Kidney tubule cell (primary cell): ENCODE results near the gene MLXIP.

ENCODE experiments used
- DNase-seq: peaks from one replicate; pipeline ENCODE4 v3.0.0-alpha.2; 2018; ENCODE audit warnings: low spot score

Gene MLXIP

DNA sequence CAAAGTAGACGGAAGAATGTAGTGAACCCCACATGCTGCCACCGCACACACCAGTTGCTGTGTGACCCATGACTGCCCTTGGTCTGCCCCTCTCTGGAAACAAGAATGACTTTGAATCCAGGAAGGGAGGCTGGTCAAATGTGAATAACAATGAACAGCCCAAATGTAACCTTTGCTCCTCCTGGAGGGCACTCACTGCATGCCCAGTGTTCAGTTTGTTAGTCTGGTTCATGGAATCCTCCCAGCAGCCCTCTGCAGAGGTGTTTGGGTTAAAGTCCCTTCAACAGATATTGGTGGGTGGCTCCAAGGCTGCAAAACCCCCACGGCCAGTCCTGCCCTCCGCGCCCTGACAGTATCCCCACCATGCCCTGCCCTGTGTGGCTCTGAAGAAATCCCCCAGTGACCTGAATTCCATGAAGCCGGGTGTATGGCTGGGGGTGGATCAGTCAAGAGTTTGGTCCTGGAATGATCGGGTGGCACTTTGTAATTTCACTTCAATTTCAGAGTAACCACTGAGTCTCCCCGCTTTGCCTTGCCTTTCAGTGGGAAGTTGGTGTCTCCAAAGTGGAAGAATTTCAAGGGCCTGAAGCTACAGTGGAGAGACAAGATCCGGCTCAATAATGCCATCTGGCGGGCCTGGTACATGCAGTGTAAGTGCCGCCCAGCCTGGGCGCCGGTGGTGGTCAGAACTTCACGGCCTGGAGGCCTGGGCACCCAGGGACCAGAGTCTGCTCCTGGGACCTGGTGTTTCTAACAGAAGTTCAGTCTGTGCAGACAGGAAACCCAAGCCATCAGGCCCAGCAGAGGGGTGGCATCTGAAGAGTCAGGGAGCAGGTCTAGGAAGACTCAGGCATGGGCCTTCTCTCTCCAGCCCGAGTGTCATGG, 48.4 kb downstream of the MLXIP start:
- DNase-seq = peak; percentile 52

DNA sequence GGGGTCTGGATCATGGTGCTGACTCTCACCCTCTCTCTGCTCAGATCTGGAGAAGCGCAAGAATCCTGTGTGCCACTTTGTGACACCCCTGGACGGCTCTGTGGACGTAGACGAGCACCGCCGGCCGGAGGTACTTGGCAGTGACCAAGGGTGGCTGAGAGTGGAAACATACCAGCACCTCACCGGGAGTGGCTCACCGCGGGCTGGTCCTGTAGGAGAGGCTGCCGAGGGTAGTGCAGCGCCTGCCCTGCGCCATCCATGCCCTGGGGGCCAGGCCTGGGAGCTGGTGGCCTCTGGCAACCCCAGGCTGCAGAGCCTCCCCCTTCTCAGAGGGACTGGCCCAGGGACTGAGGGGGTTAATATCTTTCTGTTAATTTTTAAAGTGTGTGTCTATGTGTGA, 49.3 kb downstream of the MLXIP start:
- DNase-seq = no peak

DNA sequence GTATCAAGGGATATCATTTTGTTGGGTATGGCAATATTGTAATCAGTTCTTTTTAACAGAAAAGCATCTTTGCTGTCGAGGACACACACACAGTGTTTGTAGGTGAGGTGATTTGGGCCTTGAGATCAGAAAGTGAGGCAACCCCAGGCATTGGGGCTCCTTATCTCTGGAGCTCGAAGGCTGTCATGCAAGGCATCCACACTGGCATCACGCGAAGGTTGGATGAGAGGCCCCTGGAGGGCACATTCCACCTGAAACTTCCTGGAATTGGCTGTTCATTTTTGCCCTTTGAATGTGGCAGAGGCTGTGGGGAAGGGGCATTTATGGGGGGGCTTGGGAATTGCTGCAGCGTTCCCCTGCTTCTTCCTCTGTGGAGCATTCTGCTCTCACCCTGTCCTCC, 49.9 kb downstream of the MLXIP start:
- DNase-seq = no peak

DNA sequence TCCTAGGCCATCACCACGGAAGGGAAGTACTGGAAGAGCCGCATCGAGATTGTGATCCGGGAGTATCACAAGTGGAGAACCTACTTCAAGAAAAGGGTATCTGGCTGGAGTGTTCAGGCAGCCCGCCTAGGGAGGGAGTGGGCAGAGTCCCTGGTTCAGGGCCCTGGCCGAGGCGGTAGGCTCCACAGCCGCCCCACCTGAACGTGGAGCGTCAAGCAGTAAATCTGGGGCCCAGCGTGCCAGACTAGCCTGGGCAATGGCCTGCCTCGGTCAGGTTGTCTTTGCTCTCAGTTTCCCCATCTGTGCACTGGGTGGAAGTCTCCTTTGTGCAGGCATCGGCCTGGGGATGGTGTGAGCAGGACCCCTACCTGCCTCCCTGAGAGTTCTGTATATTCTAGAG, 50.6 kb downstream of the MLXIP start:
- no peak for DNase-seq

DNA sequence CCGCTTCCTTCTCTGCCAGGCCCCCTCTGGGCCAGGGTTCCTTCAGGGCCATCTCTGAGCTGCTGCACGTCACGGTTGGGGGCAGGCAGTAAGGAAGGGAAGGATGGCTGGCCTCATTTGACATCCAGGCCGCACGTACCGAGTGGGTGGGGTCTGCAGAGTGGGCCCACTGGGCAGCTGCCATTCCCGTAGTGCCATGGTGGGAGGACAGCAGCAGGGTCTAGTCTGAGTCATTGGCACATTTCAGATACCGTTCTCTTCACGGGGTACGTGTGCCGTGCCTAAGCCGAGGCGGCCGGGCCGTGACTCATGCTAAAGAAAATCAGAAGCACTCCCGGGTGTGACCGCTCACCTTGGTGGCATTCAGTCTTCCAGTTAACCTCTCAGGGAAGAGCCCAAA, 51.6 kb downstream of the MLXIP start:
- peak; percentile 75 for DNase-seq

DNA sequence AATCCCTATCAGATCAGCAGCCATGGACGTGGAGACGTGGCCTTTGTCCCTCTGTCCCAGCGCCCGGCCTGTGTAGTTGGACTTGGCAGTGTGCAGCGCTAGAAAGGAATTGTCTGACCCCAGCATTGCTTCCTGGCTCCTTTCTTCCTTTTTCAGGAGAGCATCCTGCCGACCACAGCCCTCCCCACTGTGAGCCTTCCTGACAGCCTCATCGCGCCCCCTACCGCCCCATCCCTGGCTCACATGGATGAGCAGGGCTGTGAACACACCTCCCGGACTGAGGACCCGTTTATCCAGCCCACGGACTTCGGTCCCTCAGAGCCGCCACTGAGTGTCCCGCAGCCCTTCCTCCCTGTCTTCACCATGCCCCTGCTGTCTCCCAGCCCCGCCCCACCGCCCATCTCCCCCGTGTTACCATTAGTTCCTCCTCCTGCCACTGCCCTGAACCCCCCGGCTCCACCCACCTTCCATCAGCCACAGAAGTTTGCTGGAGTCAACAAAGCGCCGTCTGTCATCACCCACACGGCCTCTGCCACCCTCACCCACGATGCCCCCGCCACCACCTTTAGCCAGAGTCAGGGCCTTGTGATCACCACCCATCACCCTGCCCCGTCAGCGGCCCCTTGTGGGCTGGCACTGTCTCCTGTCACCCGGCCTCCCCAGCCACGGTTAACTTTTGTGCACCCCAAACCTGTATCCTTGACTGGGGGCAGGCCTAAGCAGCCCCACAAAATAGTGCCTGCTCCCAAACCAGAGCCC, 54.8 kb downstream of the MLXIP start:
- no peak for DNase-seq

DNA sequence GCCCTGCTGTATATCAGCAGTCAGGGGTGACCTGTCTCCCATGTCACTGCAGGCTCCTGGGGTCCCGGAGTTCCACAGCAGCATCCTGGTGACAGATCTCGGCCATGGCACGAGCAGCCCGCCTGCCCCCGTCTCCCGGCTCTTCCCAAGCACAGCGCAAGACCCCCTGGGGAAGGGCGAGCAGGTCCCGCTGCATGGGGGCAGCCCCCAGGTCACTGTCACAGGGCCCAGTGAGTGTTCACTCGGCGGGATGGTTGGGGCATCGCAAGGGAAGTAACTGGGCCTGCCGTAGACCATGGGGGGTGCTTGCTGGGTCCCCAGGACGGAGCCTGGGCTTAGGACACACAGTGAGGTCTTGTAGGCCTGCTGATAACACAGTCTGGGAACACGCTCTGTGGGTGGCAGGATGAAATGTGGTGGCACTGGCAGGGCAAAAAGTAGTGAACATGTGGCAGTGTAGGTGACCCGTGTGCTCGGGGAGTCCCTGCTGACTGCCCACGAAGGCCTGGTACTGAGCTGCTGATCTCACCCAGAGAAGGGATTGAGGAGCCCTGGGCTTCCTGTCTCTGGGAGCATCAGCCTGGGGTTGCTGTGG, 57.0 kb downstream of the MLXIP start:
- DNase-seq = no peak

DNA sequence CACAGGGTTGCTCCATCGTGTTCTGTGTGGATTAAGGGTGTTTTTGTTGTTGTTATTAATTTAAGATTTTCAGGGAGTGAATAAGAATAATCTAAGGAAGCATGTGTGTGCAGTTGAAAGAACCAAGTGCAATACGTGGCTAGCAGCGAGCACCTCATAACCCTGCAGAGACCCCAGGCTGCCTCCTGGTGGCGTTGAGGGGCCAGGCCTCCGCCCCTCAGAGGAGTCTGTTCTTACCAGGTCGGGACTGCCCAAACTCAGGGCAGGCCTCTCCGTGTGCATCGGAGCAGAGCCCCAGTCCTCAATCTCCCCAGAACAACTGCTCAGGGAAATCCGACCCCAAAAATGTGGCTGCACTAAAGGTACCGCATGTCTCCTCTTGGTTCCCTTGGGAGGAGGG, 58.7 kb downstream of the MLXIP start:
- DNase-seq = no peak

DNA sequence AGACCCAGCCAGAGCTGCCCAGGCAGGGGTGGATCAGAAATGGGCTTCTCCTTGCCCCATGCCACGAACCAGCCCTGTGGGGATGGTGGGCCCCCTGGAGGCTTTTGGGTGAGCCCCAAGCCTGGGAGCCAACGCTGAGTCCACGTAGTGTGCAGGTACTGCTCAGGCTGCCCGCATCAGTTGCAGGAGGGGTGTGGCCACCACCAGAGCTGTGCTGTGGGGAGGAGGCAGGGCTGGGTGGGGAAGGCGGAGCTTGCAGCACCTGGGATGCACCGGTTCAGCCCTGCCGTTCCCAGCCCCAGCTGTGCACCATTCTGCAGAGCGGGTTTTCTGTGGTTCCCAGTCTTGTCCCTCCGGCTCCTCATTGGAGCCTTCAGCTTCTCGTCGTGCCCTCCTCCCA, 59.1 kb downstream of the MLXIP start:
- DNase-seq = no peak

DNA sequence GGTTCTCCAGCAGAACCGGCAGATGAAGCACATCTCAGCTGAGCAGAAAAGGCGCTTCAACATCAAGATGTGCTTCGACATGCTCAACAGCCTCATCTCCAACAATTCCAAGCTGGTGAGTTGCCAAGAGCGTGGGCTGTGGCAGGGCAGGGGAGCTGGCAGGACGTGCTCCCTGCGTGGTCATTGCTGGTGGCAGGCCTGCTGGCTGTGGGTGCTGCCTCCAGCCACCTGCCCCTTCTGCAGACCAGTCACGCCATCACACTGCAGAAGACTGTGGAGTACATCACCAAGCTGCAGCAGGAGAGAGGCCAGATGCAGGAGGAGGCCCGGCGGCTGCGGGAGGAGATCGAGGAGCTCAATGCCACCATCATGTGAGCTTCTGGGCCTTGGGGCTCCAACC, 59.6 kb downstream of the MLXIP start:
- DNase-seq = no peak

DNA sequence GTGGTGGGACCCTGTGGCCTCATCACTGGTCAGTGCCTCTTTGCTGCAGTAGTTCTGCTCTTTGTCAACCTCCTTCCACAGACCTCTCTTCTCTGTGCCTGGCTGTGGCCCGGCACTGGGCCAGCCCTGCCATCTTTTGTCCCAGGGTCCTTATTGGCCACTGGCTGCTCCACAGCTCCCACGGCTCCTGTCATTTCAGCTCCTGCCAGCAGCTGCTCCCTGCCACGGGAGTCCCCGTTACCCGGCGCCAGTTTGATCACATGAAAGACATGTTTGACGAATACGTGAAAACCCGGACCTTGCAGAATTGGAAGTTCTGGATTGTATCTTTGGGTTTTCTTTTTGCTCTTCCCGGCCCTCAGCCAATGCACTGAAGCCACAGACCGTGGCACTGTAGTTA, 60.1 kb downstream of the MLXIP start:
- no peak for DNase-seq

DNA sequence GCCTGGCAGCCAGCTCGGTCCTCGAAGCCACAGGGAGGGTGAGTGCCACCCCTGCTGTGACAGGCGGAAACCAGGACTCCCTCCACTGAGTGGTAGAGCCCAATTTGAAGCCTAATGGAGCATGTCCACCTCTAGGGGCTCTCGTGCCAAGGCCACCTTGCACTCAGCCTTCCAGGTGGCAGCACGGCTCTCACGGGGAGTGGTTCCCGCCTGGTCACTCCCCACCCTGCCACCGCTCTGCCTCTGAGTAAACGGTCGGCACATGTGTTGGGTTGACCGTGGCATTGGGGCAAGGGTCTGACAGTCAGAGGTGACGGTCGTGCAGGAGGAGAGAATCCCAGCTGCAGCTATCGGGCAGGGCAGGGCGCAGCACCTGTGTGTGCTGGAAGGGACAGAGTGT, 60.7 kb downstream of the MLXIP start:
- DNase-seq = no peak

DNA sequence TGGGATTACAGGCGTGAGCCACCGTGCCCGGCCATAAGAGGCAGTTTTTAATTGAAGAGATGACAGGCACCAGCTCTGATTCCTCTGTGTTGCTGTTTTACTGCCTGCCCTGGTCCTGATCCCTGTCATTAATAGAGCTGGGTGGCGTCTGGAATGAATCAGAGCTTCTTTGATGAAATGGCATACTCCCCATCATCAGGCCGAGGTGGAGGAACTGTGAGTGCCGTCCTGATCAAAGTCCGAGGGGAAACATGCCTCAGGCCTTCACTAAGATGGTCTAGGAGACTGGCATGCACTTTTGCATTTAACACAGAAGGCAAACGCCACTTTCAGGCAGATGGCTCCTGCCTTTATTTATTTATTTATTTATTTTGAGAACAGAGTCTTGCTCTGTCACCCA, 61.4 kb downstream of the MLXIP start:
- no peak for DNase-seq

DNA sequence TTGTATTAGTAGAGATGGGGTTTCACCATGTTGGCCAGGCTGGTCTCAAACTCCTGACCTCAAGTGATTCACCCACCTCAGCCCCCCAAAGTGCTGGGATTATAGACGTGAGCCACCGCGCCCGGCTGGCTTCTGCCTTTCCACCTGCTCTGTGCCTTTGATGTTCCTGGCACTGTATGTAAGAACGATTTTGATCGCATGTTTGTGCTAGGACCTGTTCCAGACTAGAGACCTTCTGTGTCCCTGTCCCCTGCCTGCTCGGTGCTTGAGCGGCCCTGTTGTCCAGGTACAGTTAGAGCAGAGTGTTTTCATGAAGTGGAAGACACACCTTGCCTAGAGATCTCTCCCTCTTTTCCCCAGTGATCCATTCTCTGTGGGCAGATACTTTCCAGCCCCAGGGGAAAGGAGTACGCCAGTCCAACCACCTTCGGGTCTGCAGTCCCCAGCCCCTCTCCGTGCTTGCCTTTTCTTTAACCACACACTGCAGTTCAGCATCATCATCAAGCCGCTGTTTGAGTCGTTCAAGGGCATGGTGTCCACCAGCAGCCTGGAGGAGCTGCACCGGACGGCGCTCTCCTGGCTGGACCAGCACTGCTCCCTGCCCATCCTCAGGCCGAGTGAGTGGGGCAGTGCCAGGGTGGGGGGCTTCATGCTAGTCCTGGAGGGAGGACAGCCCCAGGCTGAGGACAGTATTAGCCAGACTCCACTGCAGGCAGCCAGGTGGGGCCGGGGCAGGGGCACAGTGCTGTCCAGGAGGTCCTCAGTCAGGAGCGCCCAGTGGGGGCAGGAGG, 62.1 kb downstream of the MLXIP start:
- no peak for DNase-seq

DNA sequence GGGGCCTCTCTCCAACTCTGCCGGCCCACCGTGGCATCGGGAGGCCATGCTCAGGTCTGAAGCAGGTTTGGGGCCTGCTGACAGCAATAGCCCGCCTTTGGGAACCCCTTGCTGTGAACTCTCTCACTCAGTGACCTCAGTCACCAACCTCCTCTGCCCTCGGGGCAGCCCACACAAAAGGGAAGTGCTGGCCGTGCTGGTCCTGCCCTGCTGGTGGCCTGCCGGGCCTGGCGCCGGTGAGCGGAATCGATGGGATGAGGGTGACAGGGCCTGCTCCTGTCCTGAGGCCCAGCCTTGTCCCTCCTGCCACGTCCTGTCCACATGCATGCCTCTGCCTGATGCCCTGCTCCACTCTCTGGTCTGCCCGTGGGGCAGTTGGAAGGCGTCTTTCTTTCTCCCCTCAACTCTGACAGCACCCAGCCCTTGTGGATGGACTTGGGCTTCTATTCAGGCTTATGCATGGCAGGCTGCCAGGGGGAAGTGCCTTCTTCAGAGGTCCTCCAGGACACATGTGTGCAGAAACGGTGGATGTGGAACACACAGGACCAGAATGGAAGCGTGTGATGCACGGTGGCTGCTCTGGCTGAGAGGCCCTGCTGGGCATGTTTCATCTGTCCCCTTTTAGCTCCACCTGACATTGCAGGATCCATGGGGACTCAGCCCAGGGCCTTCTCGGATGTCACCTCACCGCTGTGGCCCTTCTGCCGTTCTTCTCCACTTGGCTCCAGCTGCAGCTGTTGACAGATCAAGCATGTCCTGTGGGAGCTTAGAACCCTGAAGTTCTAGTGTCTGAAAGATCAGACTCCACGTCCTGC, 63.6 kb downstream of the MLXIP start:
- DNase-seq = no peak

DNA sequence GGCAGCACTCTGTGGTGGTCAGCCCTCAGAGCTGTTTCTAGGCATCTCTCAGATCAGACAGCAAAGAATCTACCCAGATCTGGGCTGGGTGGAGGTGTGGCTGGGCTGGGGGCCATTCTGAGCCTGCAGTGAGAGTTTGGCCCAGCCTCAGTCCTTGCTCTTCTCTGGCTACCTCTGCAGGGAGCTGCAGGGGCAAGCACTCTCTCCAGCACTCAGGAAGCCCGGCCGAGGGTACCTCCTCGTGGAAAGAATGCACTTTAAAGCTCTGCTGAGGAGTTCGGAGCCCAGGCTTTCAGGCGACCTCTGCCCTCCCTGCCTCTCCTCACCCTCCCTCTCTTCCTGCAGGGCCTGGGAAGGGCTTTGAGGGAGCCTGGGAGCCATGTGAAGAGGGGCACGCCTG, 64.3 kb downstream of the MLXIP start:
- no peak for DNase-seq

DNA sequence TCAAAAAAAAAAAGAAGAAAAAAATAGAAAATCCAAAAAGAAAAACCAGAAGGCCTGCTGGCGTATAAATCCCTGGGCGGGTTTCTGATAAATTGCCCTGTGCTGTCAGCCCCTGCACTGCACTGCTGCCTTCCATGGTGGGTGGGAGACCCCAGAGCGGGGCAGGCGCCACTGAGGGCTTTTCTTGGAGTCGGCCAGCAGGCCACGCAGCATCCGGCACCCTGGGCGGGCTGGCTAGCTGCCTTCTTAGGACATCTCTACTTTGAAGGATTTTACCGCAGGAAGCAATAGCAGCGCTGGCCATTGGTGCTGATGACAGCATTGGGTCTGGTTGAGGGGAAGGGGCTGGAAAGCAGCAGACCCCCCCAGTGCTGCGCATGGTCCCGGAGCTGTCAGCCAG, 66.3 kb downstream of the MLXIP start:
- DNase-seq = no peak

DNA sequence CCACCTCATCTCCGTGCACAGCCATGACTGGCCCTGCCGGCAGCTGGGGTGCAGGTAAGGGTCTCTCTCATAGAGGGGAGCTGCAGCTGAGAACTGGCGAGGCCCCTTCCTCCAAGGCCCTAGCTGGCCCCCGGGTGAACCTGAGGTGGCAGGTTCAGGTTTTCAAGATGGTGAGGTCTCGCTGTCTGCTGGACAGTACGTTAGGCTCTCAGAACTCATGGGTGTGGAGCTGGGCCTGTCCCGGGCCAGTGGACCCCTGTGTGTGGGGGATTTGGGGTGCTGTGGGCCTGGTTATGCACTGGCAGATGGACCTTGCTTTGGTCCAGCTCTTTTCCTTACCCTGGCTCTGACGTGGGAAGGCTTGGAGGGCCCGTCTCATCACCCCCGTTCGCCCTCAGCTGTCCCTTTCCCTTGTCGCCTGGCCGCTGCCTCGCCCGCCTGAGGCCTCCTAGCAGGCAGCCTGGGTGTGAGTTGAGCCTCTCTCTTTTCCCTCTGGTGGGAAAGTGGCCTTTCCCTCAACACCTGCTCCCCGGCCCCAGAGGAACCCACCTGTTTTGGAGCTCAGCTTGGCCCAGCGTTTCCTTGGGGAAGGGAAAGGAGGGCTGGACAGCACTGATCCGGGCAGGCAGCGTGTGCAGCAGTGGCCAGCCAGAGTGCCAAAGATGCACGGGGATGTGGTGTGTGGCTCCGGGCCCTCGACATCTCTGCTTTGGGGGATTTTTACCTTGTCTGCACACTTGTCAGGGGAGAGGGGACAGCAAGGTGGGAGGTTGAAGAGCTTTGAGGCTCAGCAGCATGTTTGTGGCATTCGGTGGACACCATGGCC, 67.2 kb downstream of the MLXIP start:
- DNase-seq = no peak

DNA sequence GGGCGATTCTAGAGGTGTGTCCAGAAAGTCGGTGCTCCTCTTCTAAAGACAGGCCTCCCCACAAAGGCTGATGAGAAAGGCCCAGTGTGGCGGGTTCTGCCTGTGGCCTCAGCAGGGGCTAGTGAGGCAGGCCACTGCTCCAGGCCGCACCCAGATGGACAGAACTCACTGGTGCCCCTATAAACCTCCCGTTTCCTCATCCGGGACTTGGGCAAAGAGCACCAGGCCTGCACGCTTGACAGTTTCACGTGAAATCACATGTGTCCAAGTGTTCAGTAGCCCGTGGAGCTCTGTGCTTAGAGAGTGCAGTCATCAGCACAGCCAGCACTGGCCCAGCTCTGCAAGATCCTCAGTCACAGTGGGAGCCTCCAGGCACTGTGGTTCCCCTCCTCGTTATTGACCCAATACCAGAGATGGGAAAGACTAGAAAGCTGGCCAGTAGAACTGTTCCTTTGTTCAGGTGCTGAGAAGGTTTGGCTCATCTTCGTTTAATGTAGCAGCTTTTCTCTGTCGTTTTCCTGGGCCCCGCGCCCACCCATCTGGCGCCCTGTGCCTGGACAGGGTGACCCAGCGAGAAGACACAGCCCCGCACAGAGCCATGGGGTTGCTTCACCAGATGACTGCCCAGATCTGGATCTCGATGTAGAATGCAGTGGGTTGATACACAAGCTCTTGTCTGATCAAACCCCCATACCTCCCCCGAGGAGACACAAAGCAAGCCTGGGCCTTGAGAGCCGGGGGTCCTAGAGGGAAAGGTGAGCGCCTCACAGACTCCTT, 69.1 kb downstream of the MLXIP start:
- peak; percentile 38 for DNase-seq

DNA sequence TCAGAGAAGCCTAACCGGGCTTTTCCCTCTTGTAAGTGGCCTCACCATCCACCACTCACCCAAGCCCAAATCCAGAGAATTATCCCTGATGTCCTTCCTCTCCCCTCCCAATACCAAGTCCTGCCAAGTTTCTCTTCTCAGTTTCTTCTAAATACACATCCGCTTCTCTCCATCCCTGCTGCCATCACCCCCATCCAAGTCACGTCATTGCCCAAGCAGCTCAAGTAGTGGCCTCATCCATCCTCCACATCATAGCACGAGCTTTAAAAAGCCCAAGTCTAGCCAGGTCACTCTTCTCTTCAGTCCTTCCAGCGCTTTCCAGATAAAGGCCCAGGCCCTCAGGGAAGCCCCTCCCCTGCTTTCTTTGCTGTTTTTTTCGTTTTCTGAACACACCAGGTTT, 70.1 kb downstream of the MLXIP start:
- DNase-seq = no peak
